NOMO-1 (cell line): Measurements from ENCODE around the gene IGF2.
A peak's percentile ranks its signal among the peaks of the same experiment; 100 is the strongest.

ENCODE experiments used
- DNase-seq, 2 experiments: peaks; one replicate each; lab custom pipeline; 2025; ENCODE audit not compliant: unreplicated experiment in 2 of 2; lab: John Stamatoyannopoulos, UW

The IGF2 gene

DNA sequence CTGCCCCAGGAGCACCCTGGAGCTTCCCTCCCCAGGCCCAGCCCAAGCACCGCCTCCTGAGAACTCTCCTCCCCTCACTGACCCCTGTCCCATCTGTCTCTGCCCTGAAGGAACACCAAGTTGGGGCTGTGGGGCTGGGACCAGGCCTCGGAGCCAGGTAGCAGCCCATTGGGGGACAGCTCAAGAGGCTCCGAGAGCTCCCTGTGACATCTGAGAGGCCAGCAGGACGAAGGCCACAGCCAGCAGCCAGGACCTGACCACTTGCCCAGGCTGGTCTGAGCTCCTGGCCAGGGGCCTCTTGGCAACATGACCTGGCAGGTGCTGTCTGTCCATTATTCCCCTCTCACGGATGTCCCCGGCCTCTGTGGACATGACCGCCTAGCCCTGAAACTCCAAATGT lies 33.7 kb downstream of the IGF2 start:
- no peak for DNase-seq

GRCh38 chr11:2104524-2105440 lies 34.4 kb downstream of the IGF2 start:
- DNase-seq, result no peak

GRCh38 chr11:2103668-2104523 lies 35.3 kb downstream of the IGF2 start:
- no peak for DNase-seq

DNA sequence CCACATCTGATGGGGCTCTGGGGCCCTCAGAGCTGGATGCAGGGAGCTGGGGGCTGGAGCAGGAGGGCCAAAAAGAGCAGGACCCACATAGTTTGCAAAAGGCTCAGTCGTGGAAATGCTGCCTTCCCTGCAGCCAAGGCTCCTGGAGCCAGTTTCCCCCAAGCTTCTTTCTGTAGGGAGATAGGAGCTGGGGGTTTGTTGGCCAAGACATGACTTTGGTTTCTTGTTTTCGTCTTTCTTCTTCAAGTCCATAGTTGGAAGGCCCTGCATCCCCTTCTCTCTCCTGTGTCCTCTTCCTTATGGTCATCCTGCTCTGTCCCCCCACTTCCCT lies 36.3 kb downstream of the IGF2 start:
- DNase-seq, result no peak

- DNase-seq, result peak; percentile 7 to 13
Measured at GRCh38 chr11:2102132-2102882, 36.9 kb downstream of the IGF2 start.

- no peak for DNase-seq
Measured at GRCh38 chr11:2101171-2101675, 38.0 kb downstream of the IGF2 start.

GRCh38 chr11:2100361-2101170 lies 38.6 kb downstream of the IGF2 start:
- DNase-seq, result no peak

GRCh38 chr11:2099516-2100349 lies 39.5 kb downstream of the IGF2 start:
- DNase-seq, result no peak

- DNase-seq, result no peak
Measured at GRCh38 chr11:2098691-2099515, 40.3 kb downstream of the IGF2 start.

- no peak for DNase-seq
Measured at GRCh38 chr11:2097998-2098690, 41.0 kb downstream of the IGF2 start.

DNA sequence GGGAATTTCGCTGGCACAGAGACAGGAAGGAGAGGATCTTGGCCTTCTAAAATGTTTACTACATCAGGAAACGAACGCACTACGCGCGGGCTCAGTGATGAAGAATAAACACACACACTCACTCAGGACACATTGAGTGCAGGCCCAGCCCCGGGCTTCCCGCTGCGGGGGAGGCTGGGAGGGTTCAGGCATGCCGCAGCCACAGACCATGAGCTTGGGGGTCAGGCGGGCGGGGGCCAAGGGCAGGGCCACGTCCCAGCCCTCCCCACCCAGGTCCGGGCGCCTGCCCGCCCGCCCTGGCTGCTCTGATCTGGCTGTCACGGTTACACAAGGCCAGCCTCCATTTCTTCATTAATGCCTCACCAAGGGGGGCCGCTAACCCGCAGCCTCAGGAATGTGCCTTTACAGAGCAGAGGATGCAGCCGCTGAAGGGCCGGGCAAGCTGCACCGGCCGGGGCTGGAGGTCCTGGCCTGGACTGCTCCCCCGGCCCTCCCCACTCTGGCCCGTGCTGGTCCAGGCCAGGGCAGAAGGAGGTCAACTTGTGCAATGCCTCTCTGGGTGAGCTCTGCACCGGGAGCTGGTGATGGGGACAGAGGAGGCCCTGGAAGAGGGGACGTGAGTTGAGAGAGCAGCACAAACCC lies 41.7 kb downstream of the IGF2 start:
- DNase-seq, result no peak

GRCh38 chr11:2096919-2097301 lies 42.3 kb downstream of the IGF2 start:
- no peak for DNase-seq

DNA sequence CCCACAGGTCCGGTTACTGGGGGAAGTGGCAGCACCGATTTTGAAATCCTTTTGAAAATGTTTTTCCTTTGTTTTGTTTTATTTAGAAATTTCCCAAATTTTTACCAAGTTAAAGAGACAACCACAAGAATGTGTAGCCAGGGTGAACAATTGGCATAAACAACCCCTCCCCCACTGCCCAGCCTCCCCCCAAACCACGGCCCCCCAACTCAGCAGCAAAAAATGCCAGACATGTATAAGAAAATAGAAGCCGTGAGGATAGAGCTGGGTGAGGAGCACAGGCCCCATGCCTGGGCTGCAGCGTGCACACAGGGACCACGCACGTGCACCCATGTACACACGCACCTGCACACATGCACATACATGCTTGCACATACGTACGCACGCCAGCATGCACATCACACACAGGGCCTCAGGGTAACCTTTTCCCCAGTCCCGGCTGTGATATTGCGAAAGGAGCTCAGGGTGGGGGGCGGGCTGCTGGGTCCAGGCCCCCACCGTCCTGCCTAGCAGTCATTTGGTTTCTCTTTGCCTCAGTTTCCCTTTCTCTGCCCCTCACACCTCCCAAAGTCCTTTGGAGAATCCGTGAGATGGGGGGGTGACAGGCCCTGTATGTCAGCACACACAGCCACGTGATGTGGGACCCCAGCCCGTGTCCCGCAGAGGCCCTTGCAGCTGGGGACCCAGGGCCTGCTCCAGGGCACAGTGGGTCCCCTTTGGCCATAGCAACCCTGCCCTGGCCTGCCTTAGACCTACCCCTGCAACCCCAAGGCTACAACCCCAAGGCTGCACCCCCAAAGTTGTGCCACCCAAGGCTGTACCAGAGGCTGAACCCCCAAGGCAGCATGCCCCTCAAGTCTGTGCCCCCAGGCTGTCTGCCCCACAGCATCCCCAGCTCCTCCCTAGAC lies 42.9 kb downstream of the IGF2 start:
- no peak for DNase-seq

DNA sequence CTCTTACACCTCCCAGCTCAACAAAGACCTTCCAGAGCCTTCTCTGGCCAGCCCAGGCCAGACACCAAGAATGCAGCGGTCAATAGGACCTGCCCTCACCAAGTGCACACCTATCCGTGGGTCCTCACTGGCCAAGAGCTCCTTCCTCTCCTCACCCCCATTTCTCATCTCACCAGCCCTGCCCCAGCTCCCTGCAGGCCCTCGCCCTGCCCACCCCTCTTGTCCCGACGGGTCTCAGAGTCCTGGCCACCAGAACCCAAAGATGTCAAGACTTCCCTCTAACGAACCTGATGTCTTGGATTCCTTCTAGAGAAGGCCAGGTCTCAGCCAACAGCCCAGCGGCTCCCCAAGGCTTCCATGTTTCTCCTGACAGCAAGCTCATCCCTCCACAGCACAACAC lies 43.6 kb downstream of the IGF2 start:
- no peak for DNase-seq

- no peak for DNase-seq
Measured at GRCh38 chr11:2095198-2095520, 44.0 kb downstream of the IGF2 start.

DNA sequence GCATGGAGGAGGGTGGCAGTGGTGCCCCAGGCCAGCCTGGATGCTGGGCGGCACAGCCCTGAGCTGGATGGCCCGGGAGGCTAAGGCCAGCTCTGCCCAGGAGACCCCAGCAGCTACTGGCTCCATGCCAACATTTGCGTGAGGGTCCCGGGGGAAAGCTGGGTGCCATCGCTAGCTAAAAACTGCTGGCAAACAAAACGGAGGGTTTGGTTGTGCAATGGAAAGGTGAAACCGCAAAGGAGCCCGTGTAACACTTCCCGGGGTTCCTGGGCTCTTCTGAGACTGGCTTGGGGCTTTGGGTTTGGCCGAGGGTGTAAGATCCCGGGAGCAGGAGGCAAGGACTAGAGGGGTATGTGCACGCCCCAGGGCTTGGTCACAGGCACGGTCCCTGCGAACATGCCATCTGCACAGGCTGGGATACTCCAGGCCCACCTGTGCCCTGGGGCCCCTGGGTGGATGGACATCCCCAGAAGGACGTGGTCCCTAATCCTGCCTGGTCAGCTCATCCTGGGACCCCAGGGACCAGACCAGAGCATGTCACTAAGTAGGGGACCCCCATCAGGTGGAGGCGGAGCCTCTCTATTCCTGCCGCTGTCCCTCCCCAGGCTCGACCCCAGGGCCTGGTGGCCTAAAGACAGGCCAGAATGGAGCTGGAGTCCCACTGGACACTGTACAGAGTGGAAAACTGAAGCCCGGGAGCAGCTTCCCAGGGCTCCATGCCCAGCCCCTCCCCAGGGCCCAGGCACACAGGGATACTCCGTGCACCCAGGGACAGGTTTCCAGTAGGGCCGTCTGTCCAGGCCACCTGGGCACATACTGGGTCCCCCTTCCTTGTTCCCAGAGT lies 44.6 kb downstream of the IGF2 start:
- DNase-seq, result no peak
